Suppressor macrophage treated with lipopolysaccharide for 1 hour (primary cell): Measurements from ENCODE around the gene MAP4K3.
"Not testable (repeated sequence)": the region's sequence is repeated elsewhere in the genome, so short reads cannot be mapped to it uniquely, and the experiment has no call there.

Experiments
- DNase-seq, 3 donors: peaks; one replicate each; pipeline ENCODE4 v3.0.0-alpha.2; 2020 to 2022

Gene MAP4K3

DNA sequence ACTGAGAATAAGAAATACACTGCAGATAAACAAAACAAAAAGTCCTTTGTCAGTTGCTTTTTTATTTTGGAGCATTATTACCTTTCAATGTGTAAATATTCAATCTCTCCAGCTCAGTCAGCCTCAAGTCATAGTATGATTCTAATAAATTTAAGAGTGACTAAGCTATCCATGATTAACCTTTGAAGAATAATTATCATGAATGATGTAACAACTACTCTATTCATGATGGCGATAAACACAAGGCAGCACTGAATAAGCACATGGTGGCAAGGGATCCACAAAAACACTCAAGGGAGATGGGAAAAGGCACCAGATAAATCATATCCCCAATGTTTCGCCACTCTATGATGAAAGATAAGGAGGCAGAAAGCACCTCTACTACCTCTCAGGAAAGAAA is 67.0 kb downstream of the MAP4K3 start:
- DNase-seq: no peak

DNA sequence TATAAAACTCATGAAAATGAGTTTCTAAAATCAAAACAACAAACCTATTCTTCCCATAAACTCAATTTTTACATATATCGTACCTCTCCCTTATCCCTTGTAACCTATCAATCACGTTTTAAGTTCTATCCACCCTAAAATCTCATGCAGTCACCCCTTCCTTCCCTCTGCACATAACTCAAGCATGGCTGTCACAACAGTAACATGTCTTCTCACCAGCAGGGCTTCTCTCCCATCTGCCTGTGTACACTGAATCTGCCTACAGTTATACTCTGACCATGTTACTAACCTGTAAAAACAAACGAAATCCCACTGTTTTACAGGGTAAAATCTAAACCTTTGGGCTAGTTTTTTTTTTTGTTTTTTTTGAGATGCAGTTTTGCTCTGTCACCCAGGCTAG is 68.2 kb downstream of the MAP4K3 start:
- no peak for DNase-seq

DNA sequence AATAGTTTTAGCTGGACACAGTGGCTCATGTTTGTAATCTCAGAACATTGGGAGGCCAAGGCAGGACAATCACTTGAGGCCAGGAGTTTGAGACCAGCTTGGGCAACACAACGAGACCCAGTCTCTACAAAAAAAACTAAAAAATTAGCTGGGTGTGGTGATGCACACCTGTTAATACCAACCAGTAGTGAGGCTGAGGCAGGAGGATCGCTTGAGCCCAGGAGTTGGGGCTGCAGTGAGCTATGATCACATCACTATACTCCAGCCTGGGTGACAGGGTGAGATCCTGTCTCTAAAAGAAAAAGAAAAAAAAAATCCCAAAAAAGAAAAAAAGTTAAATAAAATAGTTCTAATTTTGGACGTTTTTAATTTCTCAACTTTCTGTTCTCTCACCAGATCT is 68.7 kb downstream of the MAP4K3 start:
- no peak for DNase-seq

DNA sequence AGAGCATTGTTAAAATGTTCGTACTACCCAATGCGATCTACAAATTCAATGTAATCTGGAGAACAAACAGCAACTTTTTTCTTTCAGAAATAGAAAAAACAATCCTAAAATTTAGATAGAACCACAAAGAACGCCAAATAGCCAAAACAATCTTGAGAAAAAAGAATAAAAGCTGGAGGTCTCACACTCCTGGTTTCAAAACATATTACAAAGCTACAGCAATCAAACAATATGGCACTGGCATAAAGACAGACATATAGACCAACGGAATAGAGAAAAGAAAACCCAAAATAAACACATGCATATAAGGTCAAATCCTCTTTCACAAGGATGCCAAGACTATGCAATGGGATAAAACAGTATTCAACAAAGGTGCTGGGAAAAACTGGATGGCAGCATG is 74.5 kb downstream of the MAP4K3 start:
- no peak for DNase-seq

DNA sequence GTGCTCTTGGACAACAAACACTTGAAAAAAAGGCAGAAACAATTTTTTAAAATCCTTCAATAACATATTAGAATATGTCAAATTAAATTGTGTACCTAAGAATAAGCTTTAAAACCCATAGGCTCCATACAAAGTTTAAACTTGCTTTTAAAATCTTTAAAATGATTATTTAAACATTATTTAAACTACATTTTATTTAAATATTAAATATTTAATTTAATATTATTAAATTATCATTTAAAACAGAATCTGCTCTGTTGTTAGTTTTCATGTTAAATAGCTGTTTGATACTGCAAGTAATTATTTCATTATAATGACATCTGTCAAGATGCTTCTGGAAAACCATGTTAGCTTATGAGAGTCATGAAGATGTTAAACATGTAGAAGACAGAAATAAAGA is 75.6 kb downstream of the MAP4K3 start:
- no peak for DNase-seq

DNA sequence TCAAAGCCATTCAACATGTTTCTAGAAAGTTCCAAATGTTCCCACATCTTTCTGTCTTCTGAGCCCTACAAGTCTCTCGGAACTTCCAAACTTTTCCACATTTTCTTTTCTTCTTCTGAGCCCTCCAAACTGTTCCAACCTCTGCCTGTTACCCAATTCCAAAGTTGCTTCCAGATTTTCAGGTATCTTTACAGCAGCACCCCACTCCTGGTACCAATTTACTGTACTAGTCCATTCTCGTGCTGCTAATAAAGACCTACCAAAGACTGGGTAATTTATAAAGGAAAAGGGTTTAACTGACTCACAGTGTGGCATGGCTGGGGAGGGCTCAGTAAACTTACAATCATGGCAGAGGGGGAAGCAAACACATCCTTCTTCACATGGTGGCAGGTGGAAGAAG is 76.7 kb downstream of the MAP4K3 start:
- DNase-seq: not testable (repeated sequence)

DNA sequence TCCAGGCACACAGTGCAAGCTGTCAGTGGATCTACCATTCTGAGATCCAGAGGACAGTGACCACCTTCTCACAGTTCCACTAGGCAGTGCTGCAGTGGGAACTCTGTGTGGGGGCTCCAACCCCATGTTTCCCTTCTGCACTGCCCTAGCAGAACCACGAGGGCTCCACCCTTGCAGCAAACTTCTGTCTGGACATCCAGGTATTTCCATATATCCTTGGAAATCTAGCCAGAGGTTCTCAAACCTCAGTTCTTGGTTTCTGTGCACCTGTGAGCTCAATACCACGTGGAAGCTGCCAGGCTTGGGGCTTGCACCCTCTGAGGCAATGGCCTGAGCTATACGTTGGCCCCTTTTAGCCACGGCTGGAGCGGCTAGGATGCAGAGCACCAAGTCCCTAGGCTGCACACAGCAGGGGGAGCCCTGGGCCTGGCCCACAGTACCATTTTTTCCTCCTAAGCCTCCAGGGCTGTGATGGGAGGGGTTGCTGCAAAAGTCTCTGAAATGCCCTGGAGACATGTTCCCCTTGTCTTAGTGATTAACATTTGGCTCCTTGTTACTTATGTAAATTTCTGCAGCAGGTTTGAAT is 77.5 kb downstream of the MAP4K3 start:
- DNase-seq: no peak

DNA sequence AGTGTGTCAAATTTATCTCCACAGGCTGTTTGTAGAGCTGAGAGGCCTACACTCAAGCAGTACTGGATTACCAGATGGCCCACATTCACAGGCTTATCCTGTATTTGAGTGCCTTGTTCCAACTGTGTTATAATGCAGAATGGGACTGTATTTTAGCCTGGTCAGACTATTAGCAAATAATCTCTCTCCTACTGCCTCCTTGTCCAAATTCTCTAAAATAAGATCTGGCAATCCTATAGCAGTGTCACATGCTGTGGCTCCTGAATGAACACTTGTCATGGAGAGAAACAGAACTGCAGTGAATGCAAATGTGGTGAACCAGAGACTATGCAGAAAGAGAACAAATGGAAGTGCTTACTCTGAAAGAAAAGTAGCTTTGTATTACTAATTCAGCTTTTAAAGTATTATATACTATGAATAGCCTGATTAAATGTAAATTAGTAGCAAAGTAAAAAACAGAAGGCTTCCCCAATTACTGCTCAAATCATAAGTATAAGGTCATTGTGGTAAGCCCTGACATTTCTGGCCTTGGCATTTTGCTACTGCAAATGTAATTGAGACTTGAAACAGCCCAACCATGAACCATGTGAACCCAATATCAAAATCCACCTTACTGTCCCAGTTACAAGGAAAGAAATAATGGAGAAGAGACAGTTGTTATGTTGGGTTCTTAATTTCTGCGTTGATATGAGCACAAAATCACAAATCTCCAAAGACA is 80.0 kb downstream of the MAP4K3 start:
- DNase-seq: peak in 1 of 3 donors; percentile 9

DNA sequence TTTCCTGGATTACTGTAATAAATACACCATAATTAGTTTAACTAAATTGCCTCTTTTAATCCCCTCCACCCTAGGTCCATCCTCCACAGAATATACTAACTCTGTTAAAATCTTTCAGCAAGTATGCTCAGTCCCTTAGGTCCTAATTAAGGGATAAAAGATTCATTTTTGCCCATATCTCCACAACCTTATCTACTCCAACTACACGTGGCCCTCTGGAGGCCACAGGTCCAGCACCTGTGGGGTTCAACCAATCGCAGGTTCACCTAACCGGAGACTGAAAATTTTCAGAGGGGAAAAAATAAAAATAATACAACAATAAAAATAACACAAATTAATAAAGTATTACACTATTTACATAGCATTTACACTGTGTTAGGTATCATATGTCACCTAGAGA is 86.4 kb downstream of the MAP4K3 start:
- no peak for DNase-seq

DNA sequence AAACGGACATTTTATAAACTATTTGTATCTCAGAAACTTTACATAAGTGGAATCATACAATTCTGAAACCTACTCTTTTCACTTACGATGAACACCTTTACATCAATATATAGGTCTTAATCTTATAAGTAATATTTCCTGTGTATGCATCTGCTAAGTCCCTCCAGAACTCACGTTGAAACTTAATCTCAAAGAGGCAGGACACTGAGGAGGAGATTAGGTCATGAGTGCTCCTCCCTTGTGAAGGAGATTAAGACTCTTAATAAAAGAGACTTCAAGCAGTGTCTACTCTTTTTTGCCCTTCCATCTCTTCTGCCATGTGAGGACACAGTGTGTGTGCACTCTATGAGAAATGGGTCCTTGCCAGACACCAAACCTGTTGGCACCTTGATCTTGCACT is 98.6 kb downstream of the MAP4K3 start:
- no peak for DNase-seq

DNA sequence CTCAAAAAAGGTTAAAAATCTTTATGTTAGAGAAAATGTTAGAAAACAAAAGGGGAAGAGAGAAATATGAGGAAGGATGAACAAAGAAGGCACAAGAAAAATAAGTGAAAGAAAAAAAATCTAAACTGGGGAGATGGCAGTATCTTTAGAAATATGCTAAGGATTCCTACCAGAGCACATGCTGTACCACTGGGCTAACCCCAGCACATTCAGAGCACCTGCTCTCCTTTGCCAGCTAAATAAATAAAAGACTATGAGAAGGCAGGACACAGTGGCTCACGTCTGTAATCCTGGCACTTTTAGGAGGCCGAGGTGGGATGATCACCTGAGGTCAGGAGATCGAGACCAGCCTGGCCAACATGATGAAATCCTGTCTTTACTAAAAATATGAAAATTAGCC is 101.2 kb downstream of the MAP4K3 start:
- no peak for DNase-seq

DNA sequence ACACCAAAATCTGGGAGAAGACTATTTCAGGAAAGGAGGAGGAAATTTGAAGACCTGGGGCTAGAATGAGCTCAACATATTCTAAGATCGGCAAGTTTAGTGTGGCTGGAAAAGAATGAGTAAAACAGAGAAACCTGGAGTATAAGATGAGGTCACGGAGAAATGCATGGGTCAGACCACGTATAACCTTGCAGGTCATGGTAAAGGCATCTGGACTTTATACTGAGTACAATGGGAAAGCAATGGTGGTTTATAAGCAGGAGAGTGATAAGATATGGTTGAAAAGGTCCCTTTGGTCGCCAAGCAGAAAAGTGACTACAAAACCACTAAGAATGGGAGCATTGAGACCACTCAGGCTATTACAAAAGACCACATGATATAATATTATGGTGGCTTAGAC is 102.1 kb downstream of the MAP4K3 start:
- no peak for DNase-seq

DNA sequence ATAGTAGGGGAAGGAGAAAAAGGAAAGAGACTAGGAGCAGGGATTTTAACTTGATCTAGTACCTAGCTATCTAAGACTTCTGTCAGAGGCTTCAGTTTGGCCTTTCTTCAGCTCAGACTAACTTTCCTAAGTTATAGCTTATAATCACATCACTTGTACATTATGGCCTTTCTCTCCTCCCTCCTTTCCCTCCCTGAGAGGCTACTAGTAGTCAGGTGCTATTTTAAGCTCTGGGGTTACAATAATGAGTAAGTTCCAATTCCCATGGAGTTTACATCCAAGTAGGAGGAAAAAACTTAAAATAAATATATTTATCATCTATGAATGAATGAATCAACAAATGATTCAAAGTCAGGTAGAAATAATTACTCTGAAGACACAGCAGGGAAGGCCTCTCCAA is 102.6 kb downstream of the MAP4K3 start:
- DNase-seq: no peak

DNA sequence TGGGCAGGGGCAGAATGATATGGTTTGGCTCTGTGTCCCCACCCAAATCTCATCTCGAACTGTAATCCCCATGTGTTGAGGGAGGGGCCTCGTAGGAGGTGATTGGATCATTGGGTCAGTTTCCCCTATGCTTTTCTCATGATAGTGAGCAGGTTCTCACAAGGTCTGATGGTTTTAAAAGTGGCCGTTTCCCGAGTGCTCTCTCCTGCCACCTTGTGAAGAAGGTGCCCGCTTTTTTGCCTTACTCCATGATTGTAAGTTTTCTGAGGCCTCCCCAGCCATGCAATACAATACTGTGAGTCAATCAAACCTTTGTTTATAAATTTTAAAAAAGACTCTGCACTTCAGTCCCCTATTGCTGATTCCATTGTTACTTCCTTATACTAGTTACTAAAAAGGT is 110.4 kb downstream of the MAP4K3 start:
- no peak for DNase-seq

DNA sequence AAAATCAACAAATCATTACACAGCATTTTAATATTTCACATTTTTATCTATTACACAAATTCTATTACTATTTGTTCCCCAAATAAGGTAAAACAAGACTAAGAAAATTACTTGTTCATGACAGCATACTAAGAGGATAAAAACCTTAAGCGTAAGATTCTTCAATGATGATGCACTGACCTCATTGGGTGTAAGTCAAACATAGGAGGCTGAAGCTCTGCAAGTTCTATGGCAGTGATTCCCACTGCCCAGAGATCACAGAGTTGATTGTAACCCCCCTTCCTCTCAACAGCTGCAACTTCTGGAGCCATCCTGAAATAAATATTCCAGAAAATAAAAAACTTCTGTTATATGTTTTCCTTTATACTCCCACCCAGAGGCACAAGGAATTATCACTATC is 111.1 kb downstream of the MAP4K3 start:
- no peak for DNase-seq

DNA sequence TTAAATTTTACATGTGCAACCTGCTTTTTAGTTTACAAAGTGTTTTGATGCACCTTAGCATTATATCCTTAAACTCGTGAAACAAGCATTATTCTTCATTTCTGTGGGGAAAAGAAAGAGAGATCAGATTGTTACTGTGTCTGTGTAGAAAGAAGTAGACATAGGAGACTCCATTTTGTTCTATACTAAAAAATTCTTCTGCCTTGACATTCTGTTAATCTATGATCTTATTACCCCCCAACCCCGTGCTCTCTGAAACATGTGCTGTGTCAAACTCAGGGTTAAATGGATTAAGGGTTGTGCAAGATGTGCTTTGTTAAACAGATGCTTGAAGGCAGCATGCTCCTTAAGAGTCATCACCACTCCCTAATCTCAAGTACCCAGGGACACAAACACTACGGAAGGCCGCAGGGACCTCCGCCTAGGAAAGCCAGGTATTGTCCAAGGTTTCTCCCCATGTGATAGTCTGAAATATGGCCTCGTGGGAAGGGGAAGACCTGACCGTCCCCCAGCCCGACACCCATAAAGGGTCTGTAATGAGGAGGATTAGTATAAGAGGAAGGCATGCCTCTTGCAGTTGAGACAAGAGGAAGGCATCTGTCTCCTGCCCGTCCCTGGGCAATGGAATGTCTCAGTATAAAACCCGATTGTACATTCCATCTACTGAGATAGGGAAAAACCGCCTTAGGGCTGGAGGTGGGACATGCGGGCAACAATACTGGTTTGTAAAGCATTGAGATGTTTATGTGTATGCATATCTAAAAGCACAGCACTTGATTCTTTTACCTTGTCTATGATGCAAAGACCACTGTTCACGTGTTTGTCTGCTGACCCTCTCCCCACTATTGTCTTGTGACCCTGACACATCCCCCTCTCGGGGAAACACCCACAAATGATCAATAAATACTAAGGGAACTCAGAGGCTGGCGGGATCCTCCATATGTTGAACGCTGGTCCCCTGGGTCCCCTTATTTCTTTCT is 115.7 kb downstream of the MAP4K3 start:
- DNase-seq: not testable (repeated sequence)

DNA sequence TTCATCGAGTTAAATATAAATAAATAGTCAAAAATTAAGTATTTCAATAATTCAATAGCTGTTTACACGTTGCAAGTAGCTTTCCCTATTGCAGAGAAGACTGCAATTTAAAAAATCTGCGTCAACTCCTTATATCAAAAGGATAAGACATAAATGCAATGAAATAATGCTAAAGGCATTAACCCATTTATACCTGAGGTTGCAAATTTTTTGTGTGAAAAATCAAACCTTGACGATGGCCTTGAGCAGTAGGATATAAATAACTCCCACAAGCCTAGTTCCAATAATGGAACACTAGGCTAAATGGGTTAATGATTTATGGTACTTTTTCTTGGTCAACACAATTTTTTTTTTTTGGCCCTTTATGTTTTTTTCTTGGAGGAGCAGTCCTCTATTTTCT is 116.9 kb downstream of the MAP4K3 start:
- DNase-seq: no peak

DNA sequence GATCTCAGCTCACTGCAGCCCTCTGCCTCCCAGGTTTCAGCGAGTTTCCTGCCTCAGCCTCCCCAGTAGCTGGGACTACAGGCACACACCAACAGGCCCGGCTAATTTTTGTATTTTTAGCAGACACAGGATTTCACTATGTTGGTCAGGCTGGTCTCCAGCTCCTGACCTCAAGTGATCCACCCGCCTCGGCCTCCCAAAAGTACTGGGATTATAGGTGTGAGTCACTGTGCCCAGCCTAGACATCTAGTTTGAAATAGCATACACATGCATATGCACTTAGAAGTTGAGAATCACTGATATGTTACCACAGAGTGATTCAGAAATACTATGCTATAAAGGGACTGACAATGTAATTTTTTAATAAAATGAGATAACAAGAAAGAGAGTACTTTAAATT is 123.5 kb downstream of the MAP4K3 start:
- no peak for DNase-seq

DNA sequence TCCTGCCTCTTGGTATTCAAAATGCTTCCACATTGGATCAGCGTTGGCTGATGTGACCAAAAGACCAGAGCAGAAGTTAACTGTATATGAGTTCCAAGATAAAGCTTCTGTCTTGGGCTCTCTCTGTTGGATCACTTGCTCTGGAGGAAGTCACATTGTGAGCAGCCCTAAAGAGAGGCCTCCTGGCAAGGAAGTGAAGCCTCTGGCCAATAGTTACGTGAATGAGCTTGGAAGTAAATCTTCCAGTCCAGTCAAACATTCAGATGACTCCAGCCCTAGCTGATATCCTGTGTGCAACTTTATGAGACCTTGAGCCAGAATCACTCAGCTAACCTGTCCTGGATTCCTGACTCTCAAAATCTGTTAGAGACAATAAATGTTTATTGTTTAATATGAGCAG is 125.6 kb downstream of the MAP4K3 start:
- no peak for DNase-seq

DNA sequence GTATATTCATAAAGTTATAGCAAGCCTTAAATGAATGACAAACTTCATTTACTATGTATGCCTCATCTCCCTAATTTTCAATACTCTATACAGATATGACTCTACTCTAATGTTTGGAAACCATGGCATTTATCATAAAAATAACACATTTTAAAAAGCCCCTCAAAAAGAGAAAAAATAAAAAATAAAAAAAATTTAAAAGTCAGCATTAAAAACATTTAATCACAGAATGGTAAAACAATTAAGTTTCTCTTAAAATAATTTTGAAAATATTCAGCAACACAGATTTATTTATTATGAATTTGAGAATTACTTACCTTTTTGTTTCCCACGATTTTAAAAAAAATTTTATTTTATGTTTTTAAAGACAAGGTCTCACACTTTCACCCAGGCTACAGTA is 128.3 kb downstream of the MAP4K3 start:
- no peak for DNase-seq

DNA sequence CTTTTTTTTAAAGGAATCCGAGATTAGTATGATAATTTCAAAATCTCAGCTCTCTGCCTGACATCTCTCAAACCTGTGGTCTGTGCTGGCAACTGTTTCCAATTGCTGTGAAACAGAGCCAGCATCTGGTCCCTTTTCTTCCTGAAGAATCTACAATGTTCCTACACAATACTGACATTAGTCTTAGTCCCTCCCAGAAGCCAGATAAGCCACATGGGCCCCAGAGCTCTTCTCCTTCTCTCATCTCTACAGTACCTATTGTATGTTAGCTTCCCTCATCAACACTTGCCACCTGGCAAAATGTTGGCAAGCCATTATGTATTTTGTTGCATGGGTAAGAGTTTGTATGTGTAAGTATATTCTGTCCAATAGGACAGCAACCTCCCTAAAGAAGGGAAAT is 130.5 kb downstream of the MAP4K3 start:
- DNase-seq: no peak

DNA sequence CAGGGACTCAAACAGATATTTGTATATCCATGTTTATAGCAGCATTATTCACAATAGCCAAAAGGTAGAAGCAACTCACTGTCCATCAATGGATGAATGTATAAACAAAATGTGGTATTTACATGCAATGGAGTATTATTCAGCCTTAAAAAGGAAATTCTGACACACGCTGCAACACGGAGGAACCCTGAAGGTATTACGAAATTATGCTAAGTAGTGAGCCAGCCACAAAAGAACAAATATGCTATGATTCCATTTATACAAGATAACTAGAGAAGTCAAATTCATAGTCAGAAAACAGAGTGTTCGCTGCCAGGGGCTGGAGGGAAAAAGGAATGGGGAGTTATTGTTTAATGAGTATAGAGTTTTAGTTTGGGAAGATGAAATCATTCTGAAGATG is 132.4 kb downstream of the MAP4K3 start:
- DNase-seq: no peak

DNA sequence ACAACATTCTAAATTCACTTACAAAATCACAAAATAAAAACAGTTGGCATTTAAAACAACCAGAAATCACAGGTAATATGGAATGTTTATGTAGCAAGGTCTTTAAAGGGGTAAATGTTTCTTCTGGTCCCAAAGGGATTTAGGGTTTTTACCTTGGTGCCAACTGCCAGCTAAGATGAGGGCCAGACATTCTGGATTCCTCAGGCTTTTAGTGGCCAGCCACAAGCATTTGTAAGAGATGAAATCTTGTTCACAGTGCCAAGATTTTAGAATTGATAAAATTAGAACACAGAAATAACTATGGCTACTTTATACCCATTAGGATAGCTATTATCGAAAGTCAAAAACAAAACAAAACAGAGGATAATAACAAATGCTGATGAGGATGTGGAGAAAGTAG is 132.9 kb downstream of the MAP4K3 start:
- no peak for DNase-seq

DNA sequence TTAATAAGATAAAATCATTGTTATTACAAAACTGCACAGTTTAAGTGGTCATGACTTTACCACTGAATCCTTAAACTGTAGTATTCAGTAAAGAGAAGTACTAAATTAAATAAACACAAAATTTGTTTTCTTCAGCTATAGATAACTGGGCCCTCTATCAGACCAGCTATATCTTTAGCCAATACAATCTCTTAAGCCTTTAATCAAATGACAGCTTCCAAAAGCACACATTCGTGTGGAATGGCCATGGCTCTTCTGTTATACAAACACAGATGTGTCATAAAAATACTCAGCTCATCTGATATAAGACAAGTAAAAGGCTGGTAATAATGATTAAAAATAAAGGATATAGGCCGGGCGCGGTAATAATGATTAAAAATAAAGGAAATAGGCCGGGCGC is 135.7 kb downstream of the MAP4K3 start:
- DNase-seq: no peak
